ENCODE measurements around the gene EXD3. TPM values are rescaled to one million over a fixed set of nuclear protein-coding genes. Genes with fewer than 3 reads are reported as not detected.
"Not testable (repeated sequence)": the region's sequence is repeated elsewhere in the genome, so short reads cannot be mapped to it uniquely, and the experiment has no call there.

The EXD3 gene
- total and polyA plus RNA-seq, 2 donors: 7.5 to 12.0 TPM

- no peaks in the 10 kb centered on the region for H3K36me3 ChIP-seq (ENCODE audit: insufficient read depth)
- DNase-seq (ENCODE audit: extremely low spot score): no peak
- no peak overlapping the region for H3K4me3 ChIP-seq (ENCODE audit: low read depth, low read length)
- no peak overlapping the region for H3K27ac ChIP-seq (ENCODE audit: low read depth)
- H3K4me1 ChIP-seq (ENCODE audit: insufficient read depth): no peaks in the 10 kb centered on the region
- WGBS: 90% methylated on average over 15 of the region's 15 CpGs
Observed at GRCh38 chr9:137410891-137411249, 12.1 kb downstream of the EXD3 start.

- not testable (repeated sequence) for H3K4me1 ChIP-seq (ENCODE audit: insufficient read depth); H3K27ac ChIP-seq (ENCODE audit: low read depth); H3K4me3 ChIP-seq (ENCODE audit: low read depth, low read length); DNase-seq (ENCODE audit: extremely low spot score); H3K36me3 ChIP-seq (ENCODE audit: insufficient read depth)
- WGBS: 85% methylated on average over 18 of the region's 18 CpGs
Observed at GRCh38 chr9:137410236-137410890, 12.6 kb downstream of the EXD3 start.

GRCh38 chr9:137409515-137409914, 13.4 kb downstream of the EXD3 start:
- WGBS: 88% methylated on average over 11 of the region's 11 CpGs
- H3K36me3 ChIP-seq (ENCODE audit: insufficient read depth): no peaks in the 10 kb centered on the region
- no peak overlapping the region for H3K4me3 ChIP-seq (ENCODE audit: low read depth, low read length)
- no peak overlapping the region for H3K27ac ChIP-seq (ENCODE audit: low read depth)
- DNase-seq (ENCODE audit: extremely low spot score): no peak
- H3K4me1 ChIP-seq (ENCODE audit: insufficient read depth): no peaks in the 10 kb centered on the region

- H3K4me3 ChIP-seq (ENCODE audit: low read depth, low read length): no peak overlapping the region
- WGBS: 93% methylated on average over 24 of the region's 24 CpGs
- no peaks in the 10 kb centered on the region for H3K36me3 ChIP-seq (ENCODE audit: insufficient read depth)
- H3K27ac ChIP-seq (ENCODE audit: low read depth): no peak overlapping the region
- no peaks in the 10 kb centered on the region for H3K4me1 ChIP-seq (ENCODE audit: insufficient read depth)
- DNase-seq (ENCODE audit: extremely low spot score): no peak
Observed at GRCh38 chr9:137408651-137409405, 14.1 kb downstream of the EXD3 start.

GRCh38 chr9:137407590-137408300, 15.2 kb downstream of the EXD3 start:
- H3K27ac ChIP-seq (ENCODE audit: low read depth): no peak overlapping the region
- peak overlapping the region; percentile 33 for H3K4me3 ChIP-seq (ENCODE audit: low read depth, low read length)
- 53% methylated on average over 31 of the region's 31 CpGs for WGBS
- DNase-seq (ENCODE audit: extremely low spot score): no peak
- H3K36me3 ChIP-seq (ENCODE audit: insufficient read depth): no peaks in the 10 kb centered on the region
- H3K4me1 ChIP-seq (ENCODE audit: insufficient read depth): no peaks in the 10 kb centered on the region

GRCh38 chr9:137406876-137407589, 15.9 kb downstream of the EXD3 start:
- H3K36me3 ChIP-seq (ENCODE audit: insufficient read depth): no peaks in the 10 kb centered on the region
- H3K27ac ChIP-seq (ENCODE audit: low read depth): peak overlapping the region; percentile 57
- DNase-seq (ENCODE audit: extremely low spot score): no peak

GRCh38 chr9:137406085-137406760, 16.7 kb downstream of the EXD3 start:
- Histone ChIP-seq H3K4me1 (ENCODE audit: insufficient read depth) (no peaks in the 10 kb centered on the region), H3K27ac (ENCODE audit: low read depth) (no peak overlapping the region), H3K4me3 (ENCODE audit: low read depth, low read length) (peak overlapping the region; percentile 33), H3K36me3 (ENCODE audit: insufficient read depth) (no peaks in the 10 kb centered on the region)
- 48% methylated on average over 20 of the region's 20 CpGs for WGBS
- no peak for DNase-seq (ENCODE audit: extremely low spot score)

More at GRCh38 chr9:137406876-137407589, 15.9 kb downstream of the EXD3 start:
- WGBS: 2% methylated on average over 63 of the region's 63 CpGs
- Histone ChIP-seq H3K4me1 (ENCODE audit: insufficient read depth) (no peaks in the 10 kb centered on the region), H3K4me3 (ENCODE audit: low read depth, low read length) (peak overlapping the region; percentile 33)

- 94% methylated on average over 11 of the region's 11 CpGs for WGBS
- no peaks in the 10 kb centered on the region for H3K36me3 ChIP-seq (ENCODE audit: insufficient read depth)
- no peak overlapping the region for H3K27ac ChIP-seq (ENCODE audit: low read depth)
- DNase-seq (ENCODE audit: extremely low spot score): no peak
- H3K4me3 ChIP-seq (ENCODE audit: low read depth, low read length): no peak overlapping the region
- no peaks in the 10 kb centered on the region for H3K4me1 ChIP-seq (ENCODE audit: insufficient read depth)
Observed at GRCh38 chr9:137405677-137406081, 17.3 kb downstream of the EXD3 start.

- H3K4me1 ChIP-seq (ENCODE audit: insufficient read depth): no peaks in the 10 kb centered on the region
- 92% methylated on average over 24 of the region's 24 CpGs for WGBS
Observed at GRCh38 chr9:137404961-137405567, 17.9 kb downstream of the EXD3 start.

GRCh38 chr9:137403269-137403668, 19.7 kb downstream of the EXD3 start:
- DNase-seq (ENCODE audit: extremely low spot score): no peak
- H3K4me1 ChIP-seq (ENCODE audit: insufficient read depth): no peaks in the 10 kb centered on the region
- 94% methylated on average over 15 of the region's 15 CpGs for WGBS
- H3K36me3 ChIP-seq (ENCODE audit: insufficient read depth): no peaks in the 10 kb centered on the region
- no peak overlapping the region for H3K27ac ChIP-seq (ENCODE audit: low read depth)
- H3K4me3 ChIP-seq (ENCODE audit: low read depth, low read length): no peak overlapping the region

More at GRCh38 chr9:137404961-137405567, 17.9 kb downstream of the EXD3 start:
- no peaks in the 10 kb centered on the region for H3K36me3 ChIP-seq (ENCODE audit: insufficient read depth)
- no peak overlapping the region for H3K27ac ChIP-seq (ENCODE audit: low read depth)
- DNase-seq (ENCODE audit: extremely low spot score): no peak
- no peak overlapping the region for H3K4me3 ChIP-seq (ENCODE audit: low read depth, low read length)

GRCh38 chr9:137402746-137403145, 20.2 kb downstream of the EXD3 start:
- no peak overlapping the region for H3K4me3 ChIP-seq (ENCODE audit: low read depth, low read length)
- 87% methylated on average over 11 of the region's 11 CpGs for WGBS

GRCh38 chr9:137398561-137399468, 24.1 kb downstream of the EXD3 start:
- Histone ChIP-seq H3K4me3 (ENCODE audit: low read depth, low read length) (no peak overlapping the region), H3K4me1 (ENCODE audit: insufficient read depth) (no peaks in the 10 kb centered on the region)

More at GRCh38 chr9:137402746-137403145, 20.2 kb downstream of the EXD3 start:
- Histone ChIP-seq H3K27ac (ENCODE audit: low read depth) (no peak overlapping the region), H3K36me3 (ENCODE audit: insufficient read depth) (no peaks in the 10 kb centered on the region), H3K4me1 (ENCODE audit: insufficient read depth) (no peaks in the 10 kb centered on the region)
- no peak for DNase-seq (ENCODE audit: extremely low spot score)

More at GRCh38 chr9:137398561-137399468, 24.1 kb downstream of the EXD3 start:
- DNase-seq (ENCODE audit: extremely low spot score): no peak
- H3K27ac ChIP-seq (ENCODE audit: low read depth): no peak overlapping the region
- H3K36me3 ChIP-seq (ENCODE audit: insufficient read depth): no peaks in the 10 kb centered on the region
- WGBS: 95% methylated on average over 60 of the region's 60 CpGs

All from urinary bladder (tissue), 4 donors.